Tibial artery (tissue), 4 donors: ENCODE data around the gene NIPA2.

Experiments
- DNase-seq, 2 donors: peaks; one replicate each; pipeline ENCODE4 v3.0.0-alpha.2; 2019
- H3K27ac ChIP-seq, 2 donors: fragments of 200-600 bp; sonication (generic) in 1 of 2; 1 replicate in 1 of 2; 2 replicates in 1 of 2; pipeline ENCODE4 v1.5.1; 2018 to 2019; ENCODE audit warnings: mild to moderate bottlenecking in 1 of 2
- H3K27me3 ChIP-seq, 2 donors: fragments of 200-600 bp; sonication (generic) in 1 of 2; one replicate each; pipeline versions ENCODE4 v1.5.1 to v1.6.0; 2016 to 2019
- H3K36me3 ChIP-seq, 3 donors: fragments of 200-600 bp; sonication (generic) in 2 of 3; one replicate each; pipeline ENCODE4 v1.5.1; 2016 to 2019; ENCODE audit warnings: mild to moderate bottlenecking in 2 of 3
- H3K4me1 ChIP-seq, 4 donors: fragments of 200-600 bp; sonication (generic) in 2 of 4; 1 replicate in 3 of 4; 2 replicates in 1 of 4; pipeline ENCODE4 v1.5.1; 2016 to 2019
- H3K4me3 ChIP-seq, 2 donors: fragments of 200-600 bp; sonication (generic) in 1 of 2; 1 replicate in 1 of 2; 2 replicates in 1 of 2; pipeline ENCODE4 v1.5.1; 2018 to 2019; ENCODE audit warnings: mild to moderate bottlenecking in 2 of 2
- H3K9me3 ChIP-seq, 3 donors: fragments of 200-600 bp; sonication (generic) in 1 of 3; one replicate each; pipeline ENCODE4 v1.5.1; 2016 to 2019
- intact Hi-C: fragments of 100-400 bp; cut with DNase I; formaldehyde crosslinking; loops from one replicate; pipeline ENCODE4 v1.15.0; 2023; ENCODE audit warnings: low total_unique reads
- TF ChIP-seq, protein P1 (sequence below), 2 experiments: fragments of 200-600 bp in 1 of 2; fragments of 450-650 bp in 1 of 2; IDR thresholded peaks; one replicate each; pipeline ENCODE4 v1.5.1; 2017 to 2019; ENCODE audit warnings: antibody characterized with exemption in 2 of 2, mild to moderate bottlenecking in 1 of 2, moderate library complexity in 1 of 2

NIPA2 gene

DNA sequence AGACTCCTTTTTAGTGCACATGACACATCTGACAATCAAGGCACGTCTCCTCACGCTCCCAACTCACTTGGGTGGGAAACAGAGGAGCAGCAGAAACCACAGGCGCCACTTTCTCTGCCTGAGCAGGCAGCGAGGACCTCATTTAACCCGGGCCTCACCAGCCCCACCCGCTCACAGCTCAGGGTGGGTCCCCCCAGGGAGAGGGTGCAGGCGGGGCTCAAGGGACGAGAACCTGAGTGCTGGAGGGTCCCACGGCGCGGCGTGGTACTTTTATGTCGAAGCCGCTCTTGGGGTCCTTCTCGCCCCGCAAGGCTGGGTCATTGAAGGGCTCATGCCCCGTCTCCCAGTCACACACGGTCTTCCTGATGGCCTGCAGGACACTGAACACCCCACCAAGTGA lies 79.1 kb downstream of the NIPA2 start:
- intact Hi-C loops: no loop called here
- Histone ChIP-seq H3K4me3 (no peak overlapping the region), H3K4me1 (no peaks in the 10 kb centered on the region), H3K27me3 (no peaks in the 10 kb centered on the region), H3K36me3 (peaks cover 51 to 80% (median 76%) of the 10 kb centered on the region in 3 donors), H3K27ac (no peak overlapping the region), H3K9me3 (no peaks in the 10 kb centered on the region)
- DNase-seq: no peak
- TF ChIP-seq, protein P1, sequence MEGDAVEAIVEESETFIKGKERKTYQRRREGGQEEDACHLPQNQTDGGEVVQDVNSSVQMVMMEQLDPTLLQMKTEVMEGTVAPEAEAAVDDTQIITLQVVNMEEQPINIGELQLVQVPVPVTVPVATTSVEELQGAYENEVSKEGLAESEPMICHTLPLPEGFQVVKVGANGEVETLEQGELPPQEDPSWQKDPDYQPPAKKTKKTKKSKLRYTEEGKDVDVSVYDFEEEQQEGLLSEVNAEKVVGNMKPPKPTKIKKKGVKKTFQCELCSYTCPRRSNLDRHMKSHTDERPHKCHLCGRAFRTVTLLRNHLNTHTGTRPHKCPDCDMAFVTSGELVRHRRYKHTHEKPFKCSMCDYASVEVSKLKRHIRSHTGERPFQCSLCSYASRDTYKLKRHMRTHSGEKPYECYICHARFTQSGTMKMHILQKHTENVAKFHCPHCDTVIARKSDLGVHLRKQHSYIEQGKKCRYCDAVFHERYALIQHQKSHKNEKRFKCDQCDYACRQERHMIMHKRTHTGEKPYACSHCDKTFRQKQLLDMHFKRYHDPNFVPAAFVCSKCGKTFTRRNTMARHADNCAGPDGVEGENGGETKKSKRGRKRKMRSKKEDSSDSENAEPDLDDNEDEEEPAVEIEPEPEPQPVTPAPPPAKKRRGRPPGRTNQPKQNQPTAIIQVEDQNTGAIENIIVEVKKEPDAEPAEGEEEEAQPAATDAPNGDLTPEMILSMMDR (IDR thresholded peaks at IDR 0.05): no peak
